Lung (tissue), 12 donors: Measurements from ENCODE around the gene SLC12A2. TPM values are rescaled to one million over a fixed set of nuclear protein-coding genes. Genes with fewer than 3 reads are reported as not detected.

Source experiments
- ATAC-seq: fragments of 200-7000 bp; cut with Tn5 transposase; one replicate; pipeline ENCODE4 v1.9.1; 2020; ENCODE audit warnings: moderate number of reproducible peaks; ENCODE audit not compliant: insufficient read depth, low FRiP score
- DNase-seq, 3 donors: peaks; one replicate each; pipeline ENCODE4 v3.0.0-alpha.2; 2013 to 2017
- H3K27ac ChIP-seq, 2 donors: one replicate each; pipeline ENCODE4 v1.5.1; 2013; ENCODE audit warnings: mild to moderate bottlenecking in 2 of 2, moderate library complexity in 2 of 2, control low read depth in 1 of 2, inconsistent platforms in 1 of 2, low read depth in 1 of 2, low read length in 1 of 2
- H3K27me3 ChIP-seq, 3 donors: one replicate each; pipeline ENCODE4 v1.5.1; 2013; ENCODE audit warnings: low read length in 2 of 3; ENCODE audit not compliant: control insufficient read depth in 3 of 3, insufficient read depth in 3 of 3
- H3K36me3 ChIP-seq, 4 donors: one replicate each; pipeline ENCODE4 v1.5.1; 2013; ENCODE audit warnings: low read length in 4 of 4, mild to moderate bottlenecking in 1 of 4, moderate library complexity in 1 of 4; ENCODE audit not compliant: control insufficient read depth in 4 of 4, insufficient read depth in 4 of 4
- H3K4me1 ChIP-seq, 5 donors: one replicate each; pipeline ENCODE4 v1.5.1; 2013; ENCODE audit warnings: low read length in 5 of 5, mild to moderate bottlenecking in 2 of 5, moderate library complexity in 1 of 5; ENCODE audit not compliant: control insufficient read depth in 5 of 5, insufficient read depth in 5 of 5
- H3K4me3 ChIP-seq: one replicate; pipeline ENCODE4 v1.5.1; 2013; ENCODE audit warnings: mild to moderate bottlenecking, control low read depth, moderate library complexity
- H3K9ac ChIP-seq, 2 donors: one replicate each; pipeline ENCODE4 v1.5.1; 2013; ENCODE audit warnings: low read length in 2 of 2, control low read depth in 1 of 2; ENCODE audit not compliant: insufficient read depth in 1 of 2
- H3K9me3 ChIP-seq, 4 donors: one replicate each; pipeline ENCODE4 v1.5.1; 2013; ENCODE audit warnings: low read length in 3 of 4, mild to moderate bottlenecking in 1 of 4, moderate library complexity in 1 of 4; ENCODE audit not compliant: control insufficient read depth in 4 of 4, insufficient read depth in 3 of 4
- WGBS, 2 donors: extraction: QIAGEN DNeasy Blood & Tissue Kit; methylation state at CpG; one replicate each; pipeline ENCODE4 v1.1.7; 2013; 5-methylcytosine and 5-hydroxymethylcytosine counted together
- polyA plus RNA-seq, 2 donors: library from polyadenylated mRNA; stranded (reverse); fragments of 200-250 nt; gene quantifications; one replicate each; pipeline ENCODE4 v1.2.1, GENCODE V29; 2013
- total RNA-seq, 2 donors: library from RNA; depleted of rRNA in 1 of 2; stranded (reverse); fragments of >200 nt in 1 of 2; gene quantifications; one replicate each; pipeline ENCODE4 v1.2.1, GENCODE V29; 2014 to 2021
- TF ChIP-seq, protein P1 (sequence below): IDR thresholded peaks from 2 replicates; pipeline ENCODE4 v1.5.1; 2012; ENCODE audit warnings: mild to moderate bottlenecking; ENCODE audit errors: control extremely low read depth, extremely low read depth
- donor health status: control.
- donor health status: control.
- donor health status: Bipolar disorder and iron deficiency.
- donor health status: healthy.
- donor health status: DM: yes; HTN: yes; CAD: no.

Gene SLC12A2
- total and polyA plus RNA-seq, 4 donors = 2.8 to 87.1 (median 16.4) TPM

DNA sequence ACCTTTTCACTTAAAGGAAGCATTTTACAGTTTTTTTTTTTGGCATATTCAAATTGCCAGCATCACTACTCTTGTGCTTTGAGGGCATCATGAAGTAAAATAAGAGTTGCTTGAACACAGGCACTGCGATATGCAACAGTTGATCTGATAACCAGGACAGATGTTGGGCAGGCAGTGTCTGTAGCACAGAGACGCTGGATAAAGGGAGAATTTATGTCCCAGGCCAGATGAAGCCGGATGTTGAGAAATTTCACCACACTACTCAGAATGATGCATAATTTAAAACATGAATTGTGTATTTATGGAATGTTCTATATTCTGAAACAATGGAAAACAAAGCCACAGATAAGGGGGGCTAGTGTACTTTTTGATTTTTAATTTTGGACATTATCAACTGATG is 71.4 kb downstream of the SLC12A2 start:
- no peak overlapping the region for H3K27ac ChIP-seq

DNA sequence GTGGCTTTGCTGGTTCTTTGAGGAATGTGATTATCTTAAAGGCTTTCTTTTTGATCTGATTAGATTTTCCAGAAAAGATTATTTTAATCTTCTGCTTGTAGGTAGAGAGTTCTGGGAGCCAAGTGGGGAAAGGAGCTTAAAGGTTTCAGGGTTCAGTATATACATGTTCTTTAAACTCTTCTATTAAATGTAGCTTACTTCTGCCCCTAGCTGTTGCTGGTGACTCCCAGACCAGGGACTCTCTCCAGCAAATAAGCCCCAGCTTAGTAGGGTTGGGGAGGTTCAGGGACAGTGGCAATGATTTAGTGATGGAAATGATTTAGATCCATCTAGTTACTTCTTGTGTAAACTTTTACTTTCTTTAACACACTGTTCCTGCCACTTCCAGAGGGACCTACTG is 72.2 kb downstream of the SLC12A2 start:
- ATAC-seq = no peak
- DNase-seq = no peak
- no peak overlapping the region for H3K9ac ChIP-seq
- H3K4me1 ChIP-seq = no peaks in the 10 kb centered on the region
- H3K27ac ChIP-seq = no peak overlapping the region
- no peaks in the 10 kb centered on the region for H3K27me3 ChIP-seq
- H3K9me3 ChIP-seq = no peaks in the 10 kb centered on the region
- TF ChIP-seq, protein P1, sequence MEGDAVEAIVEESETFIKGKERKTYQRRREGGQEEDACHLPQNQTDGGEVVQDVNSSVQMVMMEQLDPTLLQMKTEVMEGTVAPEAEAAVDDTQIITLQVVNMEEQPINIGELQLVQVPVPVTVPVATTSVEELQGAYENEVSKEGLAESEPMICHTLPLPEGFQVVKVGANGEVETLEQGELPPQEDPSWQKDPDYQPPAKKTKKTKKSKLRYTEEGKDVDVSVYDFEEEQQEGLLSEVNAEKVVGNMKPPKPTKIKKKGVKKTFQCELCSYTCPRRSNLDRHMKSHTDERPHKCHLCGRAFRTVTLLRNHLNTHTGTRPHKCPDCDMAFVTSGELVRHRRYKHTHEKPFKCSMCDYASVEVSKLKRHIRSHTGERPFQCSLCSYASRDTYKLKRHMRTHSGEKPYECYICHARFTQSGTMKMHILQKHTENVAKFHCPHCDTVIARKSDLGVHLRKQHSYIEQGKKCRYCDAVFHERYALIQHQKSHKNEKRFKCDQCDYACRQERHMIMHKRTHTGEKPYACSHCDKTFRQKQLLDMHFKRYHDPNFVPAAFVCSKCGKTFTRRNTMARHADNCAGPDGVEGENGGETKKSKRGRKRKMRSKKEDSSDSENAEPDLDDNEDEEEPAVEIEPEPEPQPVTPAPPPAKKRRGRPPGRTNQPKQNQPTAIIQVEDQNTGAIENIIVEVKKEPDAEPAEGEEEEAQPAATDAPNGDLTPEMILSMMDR = no peak
- no peak overlapping the region for H3K4me3 ChIP-seq
- H3K36me3 ChIP-seq = peaks cover 9 to 22% (median 12%) of the 10 kb centered on the region in 4 donors

More for the DNA sequence above, 71.4 kb downstream of the SLC12A2 start:
- DNase-seq = peak in 1 of 3 donors; percentile 17
- no peak overlapping the region for H3K9ac ChIP-seq
- ATAC-seq = no peak
- H3K27me3 ChIP-seq = no peaks in the 10 kb centered on the region
- H3K36me3 ChIP-seq = peaks cover 9 to 22% (median 11%) of the 10 kb centered on the region in 4 donors
- TF ChIP-seq, protein P1 = no peak
- no peaks in the 10 kb centered on the region for H3K9me3 ChIP-seq
- H3K4me3 ChIP-seq = no peak overlapping the region
- no peaks in the 10 kb centered on the region for H3K4me1 ChIP-seq
- WGBS, 2 donors = 89 to 90% methylated on average over 3 of the region's 3 CpGs

DNA sequence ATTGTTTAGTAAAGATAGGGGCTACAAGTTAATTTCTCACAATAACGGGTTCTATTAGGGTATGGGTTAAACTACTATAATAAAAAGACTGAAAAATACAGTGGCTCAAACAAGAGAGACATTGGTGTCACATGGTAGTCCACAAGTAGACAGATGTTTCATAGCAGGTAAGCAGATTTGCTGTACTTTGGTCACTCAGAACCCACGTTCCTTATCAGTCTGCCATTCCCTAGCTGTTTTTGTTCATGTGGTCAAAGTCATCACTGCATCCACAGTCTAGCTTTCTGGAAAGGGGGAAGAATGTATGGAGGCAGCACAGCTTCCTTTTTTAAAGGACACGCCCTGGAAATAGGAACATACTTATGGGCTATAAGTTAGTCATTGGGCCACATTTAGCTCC is 73.0 kb downstream of the SLC12A2 start:
- ATAC-seq = no peak
- H3K27me3 ChIP-seq = no peaks in the 10 kb centered on the region
- no peak for DNase-seq
- no peak overlapping the region for H3K27ac ChIP-seq
- no peaks in the 10 kb centered on the region for H3K4me1 ChIP-seq
- H3K9me3 ChIP-seq = no peaks in the 10 kb centered on the region
- H3K4me3 ChIP-seq = no peak overlapping the region
- H3K9ac ChIP-seq = peak overlapping the region in 1 of 2 donors; percentile 47
- H3K36me3 ChIP-seq = peaks cover 9 to 22% (median 12%) of the 10 kb centered on the region in 4 donors
- WGBS, 2 donors = 85 to 89% methylated on average over 3 of the region's 3 CpGs
- TF ChIP-seq, protein P1 = no peak

DNA sequence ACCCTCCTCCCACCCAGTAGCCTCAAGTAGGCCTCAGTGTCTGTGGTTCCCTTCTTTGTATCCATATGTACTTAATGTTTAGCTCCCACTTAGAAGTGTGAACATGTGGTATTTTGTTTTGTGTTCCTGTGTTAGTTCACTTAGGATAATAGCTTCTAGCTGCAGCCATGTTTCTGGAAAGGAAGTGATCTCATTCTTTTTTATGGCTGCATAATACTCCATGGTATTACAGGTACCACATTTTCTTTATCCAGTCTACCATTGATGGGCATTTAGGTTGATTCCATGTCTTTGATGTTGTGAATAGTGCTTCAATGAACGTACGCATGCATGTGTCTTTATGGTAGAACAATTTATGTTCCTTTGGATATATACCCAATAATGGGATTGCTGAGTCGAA is 74.8 kb downstream of the SLC12A2 start:
- no peak for DNase-seq
- peaks cover 5 to 22% (median 9%) of the 10 kb centered on the region in 4 donors for H3K36me3 ChIP-seq

More for the DNA sequence above, 74.8 kb downstream of the SLC12A2 start:
- no peaks in the 10 kb centered on the region for H3K9me3 ChIP-seq
- ATAC-seq = no peak
- TF ChIP-seq, protein P1 = no peak
- WGBS, 2 donors = 97 to 99% methylated on average over 3 of the region's 3 CpGs
- H3K4me1 ChIP-seq = no peaks in the 10 kb centered on the region
- no peak overlapping the region for H3K9ac ChIP-seq
- no peak overlapping the region for H3K4me3 ChIP-seq
- H3K27me3 ChIP-seq = no peaks in the 10 kb centered on the region
- H3K27ac ChIP-seq = no peak overlapping the region
